ENCODE measurements around the gene CNIH1. TPM values are rescaled to one million over a fixed set of nuclear protein-coding genes. Genes with fewer than 3 reads are reported as not detected.
"Not testable (repeated sequence)": the region's sequence is repeated elsewhere in the genome, so short reads cannot be mapped to it uniquely, and the experiment has no call there.

The CNIH1 gene
- total RNA-seq, 2 donors from 2014 or later, result 117 to 125 TPM

GRCh38 chr14:54467280-54467679 lies 26.1 kb upstream of the CNIH1 start:
- Histone ChIP-seq H3K27me3 (no peaks in the 10 kb centered on the region), H3K4me1 (no peaks in the 10 kb centered on the region), H3K27ac (no peak overlapping the region), H3K4me3 (no peak overlapping the region), H3K9ac (ENCODE audit: low read depth in 2 of 2, low read length in 2 of 2) (no peak overlapping the region), H3K9me3 (no peaks in the 10 kb centered on the region), H3K36me3 (no peaks in the 10 kb centered on the region)
- intact Hi-C loops (cut with DNase I), result no loop called here
- no peak for TF ChIP-seq CTCF (IDR thresholded peaks at IDR 0.05)
- no peak for DNase-seq

GRCh38 chr14:54465654-54466053 lies 24.5 kb upstream of the CNIH1 start:
- intact Hi-C loops (cut with DNase I), result no loop called here
- no peak overlapping the region for H3K27ac ChIP-seq
- no peak for DNase-seq
- no peak overlapping the region for H3K4me3 ChIP-seq
- H3K27me3 ChIP-seq, result no peaks in the 10 kb centered on the region
- H3K4me1 ChIP-seq, result no peaks in the 10 kb centered on the region
- no peaks in the 10 kb centered on the region for H3K9me3 ChIP-seq
- TF ChIP-seq CTCF (IDR thresholded peaks at IDR 0.05), result no peak
- H3K9ac ChIP-seq (ENCODE audit: low read depth in 2 of 2, low read length in 2 of 2), result no peak overlapping the region
- no peaks in the 10 kb centered on the region for H3K36me3 ChIP-seq

- H3K27ac ChIP-seq, result no peak overlapping the region
- no peaks in the 10 kb centered on the region for H3K9me3 ChIP-seq
- intact Hi-C loops (cut with DNase I), result no loop called here
- no peaks in the 10 kb centered on the region for H3K27me3 ChIP-seq
- no peaks in the 10 kb centered on the region for H3K4me1 ChIP-seq
- no peaks in the 10 kb centered on the region for H3K36me3 ChIP-seq
- H3K4me3 ChIP-seq, result no peak overlapping the region
- H3K9ac ChIP-seq (ENCODE audit: low read depth in 2 of 2, low read length in 2 of 2), result no peak overlapping the region
- DNase-seq, result no peak
- TF ChIP-seq CTCF (IDR thresholded peaks at IDR 0.05), result no peak
Observed at GRCh38 chr14:54462048-54462447, 20.9 kb upstream of the CNIH1 start.

- Histone ChIP-seq H3K4me3 (no peak overlapping the region), H3K9ac (ENCODE audit: low read depth in 2 of 2, low read length in 2 of 2) (no peak overlapping the region), H3K27ac (no peak overlapping the region), H3K9me3 (no peaks in the 10 kb centered on the region), H3K4me1 (no peaks in the 10 kb centered on the region), H3K36me3 (no peaks in the 10 kb centered on the region), H3K27me3 (no peaks in the 10 kb centered on the region)
- no peak for DNase-seq
- TF ChIP-seq CTCF (IDR thresholded peaks at IDR 0.05), result no peak
- intact Hi-C loops (cut with DNase I), result no loop called here
Observed at GRCh38 chr14:54459106-54459505, 17.9 kb upstream of the CNIH1 start.

- DNase-seq; H3K36me3 ChIP-seq; intact Hi-C loops (cut with DNase I); H3K27ac ChIP-seq; H3K9me3 ChIP-seq; H3K4me1 ChIP-seq; H3K4me3 ChIP-seq; H3K27me3 ChIP-seq; H3K9ac ChIP-seq (ENCODE audit: low read depth in 2 of 2, low read length in 2 of 2): not testable (repeated sequence)
Observed at GRCh38 chr14:54458536-54458935, 17.4 kb upstream of the CNIH1 start.

- Histone ChIP-seq H3K27ac (no peak overlapping the region), H3K9me3 (no peaks in the 10 kb centered on the region), H3K4me3 (no peak overlapping the region), H3K4me1 (no peaks in the 10 kb centered on the region), H3K27me3 (no peaks in the 10 kb centered on the region), H3K36me3 (no peaks in the 10 kb centered on the region), H3K9ac (ENCODE audit: low read depth in 2 of 2, low read length in 2 of 2) (no peak overlapping the region)
- no peak for DNase-seq
- TF ChIP-seq CTCF (IDR thresholded peaks at IDR 0.05), result no peak
- intact Hi-C loops (cut with DNase I), result no loop called here
Observed at GRCh38 chr14:54457609-54457996, 16.4 kb upstream of the CNIH1 start.

GRCh38 chr14:54456820-54457608 lies 15.8 kb upstream of the CNIH1 start:
- H3K27me3 ChIP-seq; H3K4me1 ChIP-seq; H3K27ac ChIP-seq; H3K36me3 ChIP-seq; intact Hi-C loops (cut with DNase I); H3K9ac ChIP-seq (ENCODE audit: low read depth in 2 of 2, low read length in 2 of 2); H3K4me3 ChIP-seq; H3K9me3 ChIP-seq; DNase-seq: not testable (repeated sequence)

All from colonic mucosa (tissue), 4 donors.